ENCODE results near the gene SLC6A1.

Gene SLC6A1

DNA sequence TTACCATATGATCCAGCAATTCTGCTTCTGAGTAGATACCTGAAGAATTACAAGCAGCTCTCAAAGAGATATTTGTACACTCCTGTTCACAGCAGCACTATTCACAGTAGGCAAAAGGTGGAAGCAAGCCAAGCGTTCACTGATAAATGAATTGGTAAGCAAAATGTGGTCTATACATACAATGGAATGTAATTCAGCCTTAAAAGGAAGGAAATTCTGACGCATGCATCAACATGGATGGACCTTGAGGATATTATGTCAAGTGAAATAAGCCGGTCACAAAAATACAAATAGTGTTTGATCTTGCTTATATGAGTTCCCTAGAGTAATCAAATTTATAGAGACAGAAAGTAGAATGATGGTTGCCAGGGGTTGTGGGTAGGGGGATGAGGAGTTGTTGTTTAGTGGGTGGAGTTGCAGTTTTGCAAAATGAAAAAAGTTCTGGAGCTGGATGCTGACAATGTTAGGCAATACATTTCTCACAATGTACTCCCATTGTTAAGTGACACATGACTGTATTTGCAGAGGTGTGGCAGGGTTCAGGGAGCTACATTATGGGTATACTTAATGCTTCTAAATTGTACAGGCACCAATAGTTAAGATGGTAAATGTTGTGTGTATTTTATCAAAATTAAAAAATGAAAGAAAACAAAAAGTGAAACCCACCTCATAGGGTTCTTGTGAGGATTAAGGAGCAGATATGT is 26.7 kb downstream of the SLC6A1 start:
- DNase-seq (ENCODE audit: low spot score): no peak

DNA sequence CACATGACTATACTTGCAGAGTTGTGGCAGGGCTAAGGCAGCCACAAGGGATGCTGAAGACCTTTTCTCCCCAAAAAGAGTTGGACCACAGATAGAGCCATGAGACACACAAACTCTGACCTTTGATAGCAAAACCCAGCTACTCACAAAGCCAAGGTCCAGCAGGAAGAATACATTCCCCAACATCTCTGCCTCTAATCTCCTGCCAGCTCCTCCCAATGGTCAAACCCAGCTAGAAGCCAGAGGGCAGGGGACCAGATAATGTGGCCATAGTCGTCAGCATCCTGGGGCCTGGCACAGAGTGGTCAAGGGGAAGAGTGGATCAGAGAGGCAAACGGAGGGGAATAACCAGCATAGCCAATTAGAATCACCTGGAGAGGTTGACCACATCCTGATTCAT is 28.2 kb downstream of the SLC6A1 start:
- no peak for DNase-seq (ENCODE audit: low spot score)

DNA sequence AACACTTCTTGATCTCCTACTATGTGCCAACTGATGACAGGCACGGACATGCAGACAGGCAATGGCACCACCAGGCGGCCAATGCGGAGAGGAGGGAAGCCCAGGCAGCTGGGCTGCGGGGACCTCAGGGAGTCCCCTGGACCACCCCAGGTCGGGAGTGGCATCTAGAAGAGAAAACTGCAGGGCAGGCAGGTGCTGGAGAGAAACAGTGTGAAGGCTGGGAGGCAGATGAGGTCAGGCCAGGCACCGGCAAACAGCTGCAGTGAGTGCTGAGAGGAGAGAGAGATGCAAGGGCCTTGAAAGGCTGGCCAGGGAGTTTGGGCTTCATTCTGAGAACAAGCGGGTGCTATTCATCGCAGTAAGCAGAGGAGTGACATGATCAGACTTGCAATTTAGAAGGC is 29.1 kb downstream of the SLC6A1 start:
- no peak for DNase-seq (ENCODE audit: low spot score)

- DNase-seq (ENCODE audit: low spot score): no peak
Measured at GRCh38 chr3:11022115-11022514, 29.6 kb downstream of the SLC6A1 start.

GRCh38 chr3:11024181-11024580 is 31.6 kb downstream of the SLC6A1 start:
- DNase-seq (ENCODE audit: low spot score): no peak

- DNase-seq (ENCODE audit: low spot score): no peak
Measured at GRCh38 chr3:11029948-11030347, 37.4 kb downstream of the SLC6A1 start.

DNA sequence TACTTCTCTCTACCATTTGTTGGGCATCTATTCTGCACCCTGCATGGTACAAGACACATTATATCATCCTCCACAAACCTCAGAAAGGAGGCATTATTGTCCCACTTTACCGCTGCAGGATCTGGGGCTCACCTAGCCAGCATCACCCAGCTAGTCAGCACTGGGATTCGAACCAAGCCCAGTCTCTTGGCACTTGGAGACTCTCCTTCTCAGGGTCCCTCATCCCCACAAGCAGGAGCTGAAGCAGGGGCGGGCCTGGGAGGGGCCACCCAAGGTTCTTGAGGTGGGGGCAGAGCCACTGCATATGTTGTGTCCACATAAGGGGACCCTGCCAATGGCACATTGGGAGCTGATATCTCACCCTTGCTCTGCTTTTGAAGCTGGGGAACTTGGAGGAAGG is 41.3 kb downstream of the SLC6A1 start:
- DNase-seq (ENCODE audit: low spot score): no peak

GRCh38 chr3:11034309-11034985 is 41.9 kb downstream of the SLC6A1 start:
- DNase-seq (ENCODE audit: low spot score): no peak

DNA sequence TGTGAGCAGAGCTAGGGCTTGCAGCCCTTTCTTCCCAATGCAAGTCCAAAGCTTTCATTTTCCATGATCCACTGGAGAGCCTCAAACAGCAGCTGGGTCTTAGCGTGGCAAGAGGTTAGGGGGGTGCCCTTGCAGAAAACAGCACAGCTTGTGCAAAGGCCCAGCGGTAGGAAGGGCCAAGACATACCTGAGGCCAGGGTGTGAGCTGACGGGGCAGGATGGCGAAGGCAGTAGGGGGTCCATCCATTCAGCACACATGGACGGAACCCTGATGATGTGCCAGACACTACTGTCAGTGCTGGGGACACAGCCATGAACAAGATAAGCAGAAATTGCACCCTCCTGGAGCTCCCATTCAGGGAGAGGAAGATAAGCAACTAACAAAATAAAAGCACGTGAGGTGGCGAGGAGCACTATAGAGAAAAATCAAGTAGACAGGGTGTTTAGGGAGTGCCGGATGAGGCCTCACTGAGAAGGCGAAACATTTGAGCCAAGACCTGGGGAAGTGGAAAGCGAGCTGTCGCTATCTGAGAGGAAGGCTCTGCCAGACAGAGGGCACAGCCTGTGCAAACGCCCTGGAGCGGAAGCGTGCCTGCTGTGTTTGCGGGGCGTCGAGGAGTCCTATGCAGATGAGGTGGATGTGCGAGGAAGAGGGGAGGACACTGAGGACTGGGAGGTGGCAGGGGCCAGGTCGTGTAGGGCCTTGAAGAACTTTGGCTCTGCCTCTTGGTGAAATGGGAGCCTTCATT is 43.4 kb downstream of the SLC6A1 start:
- DNase-seq (ENCODE audit: low spot score): no peak

- no peak for DNase-seq (ENCODE audit: low spot score)
Measured at GRCh38 chr3:11037241-11037873, 44.8 kb downstream of the SLC6A1 start.

- DNase-seq (ENCODE audit: low spot score): no peak
Measured at GRCh38 chr3:11037976-11038375, 45.4 kb downstream of the SLC6A1 start.

DNA sequence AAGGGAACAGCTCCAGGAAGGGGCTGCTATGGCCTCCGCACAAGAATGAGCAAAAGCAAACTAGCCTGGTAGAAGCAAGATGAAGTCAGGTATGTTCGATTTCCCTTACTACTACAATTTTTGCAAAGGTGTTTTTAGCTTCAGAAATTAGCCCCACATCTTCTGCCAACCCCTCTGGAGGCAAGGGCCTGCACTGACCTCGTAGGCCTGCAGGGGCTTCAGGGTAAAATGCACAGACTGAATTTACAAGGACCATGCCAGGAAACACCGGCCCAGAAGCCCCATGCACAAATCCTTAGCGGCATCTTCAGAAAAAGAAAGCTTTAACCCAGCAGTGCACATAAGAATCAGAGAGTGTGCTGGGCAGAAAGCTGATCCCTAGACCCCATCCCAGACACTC is 53.0 kb downstream of the SLC6A1 start:
- DNase-seq (ENCODE audit: low spot score): no peak

- DNase-seq (ENCODE audit: low spot score): no peak
Measured at GRCh38 chr3:11047500-11047899, 55.0 kb downstream of the SLC6A1 start.

GRCh38 chr3:11050666-11051323 is 58.2 kb downstream of the SLC6A1 start:
- DNase-seq (ENCODE audit: low spot score): no peak

DNA sequence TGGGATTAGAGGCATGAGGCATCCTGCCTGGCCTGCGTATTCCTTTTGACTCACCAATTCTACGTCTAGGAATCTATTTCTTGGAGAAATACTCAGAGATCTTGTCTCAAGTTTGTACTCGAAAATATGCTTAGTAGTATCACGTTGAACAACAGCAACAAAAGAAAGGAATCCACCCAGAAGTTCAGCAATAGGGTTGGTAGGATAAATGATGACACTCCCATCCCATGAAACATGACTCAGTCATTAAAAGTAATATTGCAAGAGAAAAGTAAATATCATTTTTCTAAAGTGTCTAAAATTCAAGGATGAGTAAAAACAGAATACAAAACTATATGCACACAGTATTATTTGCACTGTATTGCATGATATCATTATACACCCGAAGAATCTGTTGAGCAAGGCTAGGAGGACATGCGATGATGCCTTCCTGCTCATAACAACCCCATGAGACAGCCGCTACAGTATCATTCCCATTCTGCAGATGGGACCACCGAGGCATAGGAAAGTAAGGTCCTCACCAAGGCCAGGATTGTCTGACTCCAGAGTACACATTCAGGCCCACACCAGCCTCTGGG is 61.5 kb downstream of the SLC6A1 start:
- no peak for DNase-seq (ENCODE audit: low spot score)

- no peak for DNase-seq (ENCODE audit: low spot score)
Measured at GRCh38 chr3:11054739-11055438, 62.3 kb downstream of the SLC6A1 start.

- DNase-seq (ENCODE audit: low spot score): no peak
Measured at GRCh38 chr3:11055496-11055895, 62.9 kb downstream of the SLC6A1 start.

GRCh38 chr3:11056531-11057050 is 64.0 kb downstream of the SLC6A1 start:
- no peak for DNase-seq (ENCODE audit: low spot score)

DNA sequence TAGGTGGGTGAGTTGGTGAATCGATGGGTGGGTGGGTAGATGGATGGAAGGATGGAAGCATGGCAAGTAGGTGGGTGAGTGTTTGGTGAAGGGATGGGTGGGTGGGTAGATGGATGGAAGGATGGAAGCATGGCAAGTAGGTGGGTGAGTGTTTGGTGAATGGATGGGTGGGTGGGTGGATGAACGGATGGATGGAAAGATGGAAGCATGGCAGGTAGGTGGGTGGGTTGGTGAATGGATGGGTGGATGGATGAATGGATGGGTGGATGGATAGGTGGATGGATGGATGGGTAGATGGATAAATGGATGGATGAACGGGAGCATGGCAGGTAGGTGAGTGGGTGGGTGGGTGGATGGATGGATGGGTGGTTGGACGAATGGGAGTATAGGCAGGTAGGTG is 65.1 kb downstream of the SLC6A1 start:
- no peak for DNase-seq (ENCODE audit: low spot score)

DNA sequence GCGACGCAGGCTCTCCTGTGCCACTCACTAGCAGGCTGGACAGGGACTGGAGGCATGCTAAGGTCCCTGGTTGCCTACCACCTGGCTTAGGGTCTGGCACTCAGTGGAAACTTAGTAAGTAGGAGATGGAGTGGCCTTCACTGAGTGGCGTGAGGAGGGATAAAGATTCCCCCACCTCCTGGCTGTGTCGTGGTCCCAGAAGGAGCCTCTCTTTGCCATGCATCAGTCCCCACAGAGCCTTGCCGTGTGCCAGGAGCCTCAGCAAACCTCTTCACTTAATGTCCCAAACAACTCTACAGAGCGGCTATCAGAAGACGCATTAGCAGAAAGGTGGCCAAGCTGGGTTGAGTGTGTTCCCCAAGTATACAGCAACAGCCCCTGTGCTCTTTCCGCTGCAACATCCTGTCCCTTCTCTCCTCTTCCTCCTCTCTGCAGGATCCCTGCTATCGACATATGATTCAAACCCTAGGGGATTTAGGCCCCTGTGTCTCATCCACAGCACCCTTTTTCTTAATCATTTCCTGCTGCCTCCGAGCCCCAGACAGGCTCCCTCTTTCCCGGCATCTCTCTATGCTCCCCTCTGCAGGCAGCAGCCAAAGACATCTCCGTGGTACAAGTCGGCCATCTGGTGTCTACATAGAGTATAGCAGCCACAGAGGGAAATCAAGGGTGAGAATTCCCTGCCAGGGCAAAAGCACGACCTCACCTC is 66.7 kb downstream of the SLC6A1 start:
- DNase-seq (ENCODE audit: low spot score): no peak

All from CD4-positive, alpha-beta T cell treated with Interleukin-6 at 100 ng/mL for 8 hours (primary cell).